ENCODE results near the gene TFIP11.

Gene TFIP11

GRCh38 chr22:26476705-26477340 lies 35.5 kb downstream of the TFIP11 start:
- FAIRE-seq: no peak

- no peak for FAIRE-seq
These were observed 37.6 kb downstream of the TFIP11 start for GRCh38 chr22:26474682-26475081.

GRCh38 chr22:26471522-26471921 lies 40.8 kb downstream of the TFIP11 start:
- FAIRE-seq: no peak

GRCh38 chr22:26470807-26471206 lies 41.5 kb downstream of the TFIP11 start:
- FAIRE-seq: no peak

- FAIRE-seq: no peak
These were observed 46.1 kb downstream of the TFIP11 start for GRCh38 chr22:26466196-26466595.

- FAIRE-seq: no peak
These were observed 48.0 kb downstream of the TFIP11 start for GRCh38 chr22:26464312-26464711.

GRCh38 chr22:26463688-26464087 lies 48.6 kb downstream of the TFIP11 start:
- no peak for FAIRE-seq

GRCh38 chr22:26463101-26463661 lies 49.1 kb downstream of the TFIP11 start:
- no peak for FAIRE-seq

GRCh38 chr22:26462641-26463040 lies 49.6 kb downstream of the TFIP11 start:
- FAIRE-seq: no peak

GRCh38 chr22:26462051-26462450 lies 50.2 kb downstream of the TFIP11 start:
- no peak for FAIRE-seq

GRCh38 chr22:26461188-26461810 lies 51.0 kb downstream of the TFIP11 start:
- no peak for FAIRE-seq

GRCh38 chr22:26460202-26460601 lies 52.1 kb downstream of the TFIP11 start:
- no peak for FAIRE-seq

- FAIRE-seq: no peak
These were observed 54.5 kb downstream of the TFIP11 start for GRCh38 chr22:26457661-26458272.

- FAIRE-seq: no peak
These were observed 58.3 kb downstream of the TFIP11 start for GRCh38 chr22:26453812-26454500.

- FAIRE-seq: no peak
These were observed 59.1 kb downstream of the TFIP11 start for GRCh38 chr22:26453216-26453615.

GRCh38 chr22:26452236-26453016 lies 59.8 kb downstream of the TFIP11 start:
- no peak for FAIRE-seq

GRCh38 chr22:26450453-26451185 lies 61.7 kb downstream of the TFIP11 start:
- no peak for FAIRE-seq

- FAIRE-seq: no peak
These were observed 63.3 kb downstream of the TFIP11 start for GRCh38 chr22:26448941-26449340.

GRCh38 chr22:26448334-26448733 lies 63.9 kb downstream of the TFIP11 start:
- FAIRE-seq: no peak

GRCh38 chr22:26447584-26448329 lies 64.5 kb downstream of the TFIP11 start:
- no peak for FAIRE-seq

All from G401.6 (cell line).